GM12878 (cell line): Measurements from ENCODE around the gene STOML2. TPM values are rescaled to one million over a fixed set of nuclear protein-coding genes. Genes with fewer than 3 reads are reported as not detected.

Experiments used
- ATAC-seq: fragments of 200-7000 bp; cut with Tn5 transposase; 3 replicates; pipeline ENCODE4 v1.9.1; 2020; ENCODE audit warnings: mild to moderate bottlenecking, moderate library complexity
- BruUV-seq: library from RNA; stranded (reverse); fragments of 400-500 nt; replicated peaks from 2 replicates; lab custom pipeline; 2021; lab: Mats Ljungman, UMichigan
- CTCF ChIA-PET: fragments of 300-600 bp; sonication (Branson Sonifier 250); formaldehyde crosslinking; extraction: SDS; loops from one replicate; lab custom pipeline; 2021; ENCODE audit warnings: inconsistent platforms; lab: Yijun Ruan, JAX
- POLR2A ChIA-PET: fragments of 350-600 bp; formaldehyde crosslinking; extraction: SDS; loops from one replicate; lab custom pipeline; 2021; ENCODE audit warnings: inconsistent platforms; lab: Charles Lee
- RAD21 ChIA-PET: fragments of 300-600 bp; sonication (Branson Sonifier 250); formaldehyde crosslinking; loops from one replicate; lab custom pipeline; 2023; ENCODE audit warnings: antibody characterized with exemption; ENCODE audit not compliant: unreplicated experiment; lab: Charles Lee
- SMC1A ChIA-PET: fragments of 300-600 bp; sonication (Branson Sonifier 250); formaldehyde crosslinking; loops from one replicate; lab custom pipeline; 2023; ENCODE audit not compliant: unreplicated experiment, uncharacterized antibody; lab: Charles Lee
- DNase-seq: peaks from one replicate; pipeline ENCODE4 v3.0.0-alpha.2; 2011; ENCODE audit warnings: low read depth, low spot score
- FAIRE-seq: peaks from 3 replicates; lab custom pipeline; 2011; peaks lifted over from hg19 to GRCh38; lab: Jason Lieb, UNC
- H2AFZ ChIP-seq: 2 replicates; pipeline ENCODE4 v1.6.0; 2011; ENCODE audit warnings: low read depth, low read length, control low read depth; ENCODE audit not compliant: control insufficient read depth
- H3K27ac ChIP-seq: 2 replicates; pipeline ENCODE4 v1.5.1; 2011; ENCODE audit warnings: control low read depth; ENCODE audit not compliant: control insufficient read depth, insufficient read depth
- H3K27me3 ChIP-seq, 2 experiments: replicated peaks in 1 of 2; 2 replicates each; pipeline versions ENCODE4 v1.6.0 to v1.6.1; 2011; ENCODE audit warnings: low read length in 1 of 2; ENCODE audit not compliant: control insufficient read depth in 2 of 2, insufficient read depth in 2 of 2
- H3K36me3 ChIP-seq, 2 experiments: 2 replicates each; pipeline ENCODE4 v1.5.1; 2011; ENCODE audit warnings: low read length in 1 of 2; ENCODE audit not compliant: control insufficient read depth in 2 of 2, insufficient read depth in 2 of 2
- H3K4me1 ChIP-seq: 2 replicates; pipeline ENCODE4 v1.6.1; 2011; ENCODE audit warnings: mild to moderate bottlenecking, low read length, moderate library complexity, mixed read lengths; ENCODE audit not compliant: control insufficient read depth, insufficient read depth
- H3K4me2 ChIP-seq: 2 replicates; pipeline ENCODE4 v1.6.0; 2011; ENCODE audit warnings: control low read depth; ENCODE audit not compliant: control insufficient read depth, insufficient read depth
- H3K4me3 ChIP-seq: fragments of 200-600 bp; sonication (generic); 2 replicates; pipeline ENCODE4 v1.5.1; 2016
- H3K79me2 ChIP-seq: 2 replicates; pipeline ENCODE4 v1.6.0; 2011; ENCODE audit warnings: low read length; ENCODE audit not compliant: control insufficient read depth, insufficient read depth
- H3K9ac ChIP-seq: 2 replicates; pipeline ENCODE4 v1.8.0; 2011; ENCODE audit warnings: low read length, control low read depth, mixed read lengths; ENCODE audit not compliant: control insufficient read depth, insufficient read depth
- H3K9me3 ChIP-seq: replicated peaks from 3 replicates; pipeline ENCODE4 v1.5.1; 2011; ENCODE audit warnings: mild to moderate bottlenecking, low read length; ENCODE audit not compliant: control insufficient read depth, insufficient read depth
- H4K20me1 ChIP-seq: 2 replicates; pipeline ENCODE4 v1.6.0; 2011; ENCODE audit not compliant: control insufficient read depth, insufficient read depth
- BRCA1 ChIP-seq: IDR thresholded peaks from 2 replicates; pipeline ENCODE4 v1.6.1; 2011; ENCODE audit warnings: low read depth, low read length, improper control_type of control experiment
- FOXK2 ChIP-seq: fragments of 450-650 bp; IDR thresholded peaks from 2 replicates; pipeline ENCODE4 v1.6.1; 2017; ENCODE audit warnings: mild to moderate bottlenecking, moderate library complexity
- MTA2 ChIP-seq: fragments of 450-650 bp; IDR thresholded peaks from 2 replicates; pipeline ENCODE4 v1.6.1; 2016; ENCODE audit warnings: low read depth, mild to moderate bottlenecking, moderate library complexity
- NR2F1 ChIP-seq: fragments of 450-650 bp; conservative IDR thresholded peaks from 2 replicates; pipeline ENCODE4 v1.6.1; 2017; ENCODE audit warnings: mild to moderate bottlenecking
- RAD21 ChIP-seq: IDR thresholded peaks from 2 replicates; pipeline ENCODE4 v1.6.1; 2011; ENCODE audit warnings: mild to moderate bottlenecking, low read depth, low read length, moderate library complexity; ENCODE audit not compliant: insufficient read depth
- RAD51 ChIP-seq: fragments of 450-650 bp; IDR thresholded peaks from 2 replicates; pipeline ENCODE4 v1.6.1; 2016; ENCODE audit warnings: moderate library complexity, mild to moderate bottlenecking, inconsistent platforms
- RCOR1 ChIP-seq: conservative IDR thresholded peaks from 2 replicates; pipeline ENCODE4 v1.6.1; 2012; ENCODE audit warnings: low read depth, low read length, improper control_type of control experiment
- SMARCA5 ChIP-seq: fragments of 450-650 bp; IDR thresholded peaks from 2 replicates; pipeline ENCODE4 v1.6.1; 2017; ENCODE audit warnings: mild to moderate bottlenecking
- TAF1 ChIP-seq: IDR thresholded peaks from 2 replicates; pipeline ENCODE4 v1.6.1; 2011; ENCODE audit warnings: mild to moderate bottlenecking, low read depth, low read length, borderline replicate concordance
- WGBS: methylation state at CpG from one replicate; pipeline ENCODE4 v1.1.6; 2016; ENCODE audit warnings: low lambda C conversion rate; ENCODE audit not compliant: insufficient replicate concordance, insufficient coverage; ENCODE audit errors: missing lambda C conversion rate; 5-methylcytosine and 5-hydroxymethylcytosine counted together
- in situ Hi-C: fragments of 300-500 bp; cut with MboI; formaldehyde crosslinking; loops from 9 replicates; pipeline ENCODE4 v1.14.3; 2018; ENCODE audit warnings: mixed read lengths
- intact Hi-C: fragments of 100-400 bp; cut with micrococcal nuclease; formaldehyde crosslinking; loops from one replicate; pipeline ENCODE4 v1.14.2; 2022; ENCODE audit not compliant: unreplicated experiment
- polyA plus RNA-seq, 11 experiments: library from polyadenylated mRNA; depleted of rRNA in 4 of 11; unstranded in 6 of 11; stranded (reverse) in 5 of 11; fragments of >200 nt; fragmentation: Nextera tagmentation in 4 of 11; fragmentation: Illumina TruSeq in 1 of 11; extraction: Ambion mirVana in 4 of 11; extraction: Trizol in 1 of 11; gene quantifications; 1 replicate in 1 of 11; 2 replicates in 10 of 11; pipeline versions ENCODE4 v1.2.1 to v1.2.3, GENCODE V29; 2011 to 2016; ENCODE audit warnings: inconsistent platforms in 2 of 11, missing spikeins in 2 of 11, low read depth in 1 of 11
- total RNA-seq, 4 experiments: library from RNA; depleted of rRNA in 3 of 4; stranded (reverse); fragments of >200 nt in 3 of 4; fragmentation: Illumina TruSeq in 1 of 4; extraction: Trizol in 1 of 4; gene quantifications; 2 replicates each; pipeline versions ENCODE4 v1.2.1 to v1.2.3, GENCODE V29; 2013 to 2021
- TF ChIP-seq, protein P1 (sequence below): fragments of 450-650 bp; IDR thresholded peaks from 2 replicates; pipeline ENCODE4 v1.6.1; 2017; ENCODE audit warnings: mild to moderate bottlenecking
- TF ChIP-seq, protein P2 (sequence below): fragments of 450-650 bp; IDR thresholded peaks from 2 replicates; pipeline ENCODE4 v1.6.1; 2017; ENCODE audit warnings: mild to moderate bottlenecking, moderate library complexity
- TF ChIP-seq, protein P3 (sequence below): fragments of 450-650 bp; formaldehyde crosslinking; IDR thresholded peaks from 2 replicates; pipeline ENCODE4 v1.4.0; 2022; ENCODE audit warnings: mild to moderate bottlenecking, moderate library complexity

STOML2 gene
- total and polyA plus RNA-seq, 10 of the 15 experiments (the other 5 are each of a cell fraction or from before 2014, with no cell fraction given): 112 to 284 (median 207) TPM

DNA sequence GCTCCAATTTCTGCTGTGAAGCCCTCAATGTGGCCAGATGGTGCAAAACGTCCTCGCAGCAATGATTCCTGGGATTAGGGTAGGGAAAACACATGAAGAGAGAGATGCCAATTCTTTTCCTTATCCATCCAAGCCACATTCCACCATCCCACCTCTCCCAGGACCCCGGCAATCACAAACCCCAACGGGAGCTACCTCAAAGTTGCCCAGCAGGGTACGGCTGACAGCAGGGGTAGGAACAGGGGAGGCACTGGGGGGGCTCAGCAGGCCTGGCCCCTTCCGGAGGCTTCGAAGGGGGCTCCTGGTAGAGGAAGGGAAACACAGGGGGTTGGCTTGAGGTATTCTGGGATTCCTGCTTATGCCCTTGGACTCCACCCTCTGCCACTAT is 3.4 kb upstream of the STOML2 start:
- 78% methylated on average over 7 of the region's 7 CpGs for WGBS
- Histone ChIP-seq H3K79me2 (peaks cover 14% of the 10 kb centered on the region), H3K4me1 (peaks cover 8% of the 10 kb centered on the region), H3K27ac (no peak overlapping the region), H3K9ac (no peak overlapping the region), H3K36me3 (peaks cover 2 to 4% of the 10 kb centered on the region in 2 experiments; a peak in 3 of 4 replicates), H2AFZ (no peak overlapping the region), H3K4me3 (no peak overlapping the region), H3K4me2 (no peak overlapping the region), H4K20me1 (no peaks in the 10 kb centered on the region), H3K9me3 (no peaks in the 10 kb centered on the region), H3K27me3 (no peaks in the 10 kb centered on the region)
- POLR2A ChIA-PET: no interaction called here
- CTCF ChIA-PET: interaction anchor here (0.6 to 1.5 kb wide), 2 partner anchors 9 to 10 kb away, joined by 3 to 5 read pairs; partner anchors contain the start of gene ATOSB
- no peak for DNase-seq
- BruUV-seq: no TSS peak
- ATAC-seq: no peak
- in situ Hi-C loops (loop anchor here (10.0 kb wide), 2 partner anchors 628 to 708 kb away; partner anchors contain the start of genes CREB3, HINT2, SPAG8 and TLN1), intact Hi-C loops (no loop called here)
- no peak for FAIRE-seq
- RAD21 ChIA-PET: no interaction called here
- SMC1A ChIA-PET: interaction anchor here (0.5 to 1.5 kb wide), 3 partner anchors 9 to 112 kb away, joined by 3 to 4 read pairs (median 3); partner anchors contain the start of genes ATOSB and PIGO
- TF ChIP-seq, protein P1, sequence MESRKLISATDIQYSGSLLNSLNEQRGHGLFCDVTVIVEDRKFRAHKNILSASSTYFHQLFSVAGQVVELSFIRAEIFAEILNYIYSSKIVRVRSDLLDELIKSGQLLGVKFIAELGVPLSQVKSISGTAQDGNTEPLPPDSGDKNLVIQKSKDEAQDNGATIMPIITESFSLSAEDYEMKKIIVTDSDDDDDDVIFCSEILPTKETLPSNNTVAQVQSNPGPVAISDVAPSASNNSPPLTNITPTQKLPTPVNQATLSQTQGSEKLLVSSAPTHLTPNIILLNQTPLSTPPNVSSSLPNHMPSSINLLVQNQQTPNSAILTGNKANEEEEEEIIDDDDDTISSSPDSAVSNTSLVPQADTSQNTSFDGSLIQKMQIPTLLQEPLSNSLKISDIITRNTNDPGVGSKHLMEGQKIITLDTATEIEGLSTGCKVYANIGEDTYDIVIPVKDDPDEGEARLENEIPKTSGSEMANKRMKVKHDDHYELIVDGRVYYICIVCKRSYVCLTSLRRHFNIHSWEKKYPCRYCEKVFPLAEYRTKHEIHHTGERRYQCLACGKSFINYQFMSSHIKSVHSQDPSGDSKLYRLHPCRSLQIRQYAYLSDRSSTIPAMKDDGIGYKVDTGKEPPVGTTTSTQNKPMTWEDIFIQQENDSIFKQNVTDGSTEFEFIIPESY: no peak
- TF ChIP-seq, protein P2, sequence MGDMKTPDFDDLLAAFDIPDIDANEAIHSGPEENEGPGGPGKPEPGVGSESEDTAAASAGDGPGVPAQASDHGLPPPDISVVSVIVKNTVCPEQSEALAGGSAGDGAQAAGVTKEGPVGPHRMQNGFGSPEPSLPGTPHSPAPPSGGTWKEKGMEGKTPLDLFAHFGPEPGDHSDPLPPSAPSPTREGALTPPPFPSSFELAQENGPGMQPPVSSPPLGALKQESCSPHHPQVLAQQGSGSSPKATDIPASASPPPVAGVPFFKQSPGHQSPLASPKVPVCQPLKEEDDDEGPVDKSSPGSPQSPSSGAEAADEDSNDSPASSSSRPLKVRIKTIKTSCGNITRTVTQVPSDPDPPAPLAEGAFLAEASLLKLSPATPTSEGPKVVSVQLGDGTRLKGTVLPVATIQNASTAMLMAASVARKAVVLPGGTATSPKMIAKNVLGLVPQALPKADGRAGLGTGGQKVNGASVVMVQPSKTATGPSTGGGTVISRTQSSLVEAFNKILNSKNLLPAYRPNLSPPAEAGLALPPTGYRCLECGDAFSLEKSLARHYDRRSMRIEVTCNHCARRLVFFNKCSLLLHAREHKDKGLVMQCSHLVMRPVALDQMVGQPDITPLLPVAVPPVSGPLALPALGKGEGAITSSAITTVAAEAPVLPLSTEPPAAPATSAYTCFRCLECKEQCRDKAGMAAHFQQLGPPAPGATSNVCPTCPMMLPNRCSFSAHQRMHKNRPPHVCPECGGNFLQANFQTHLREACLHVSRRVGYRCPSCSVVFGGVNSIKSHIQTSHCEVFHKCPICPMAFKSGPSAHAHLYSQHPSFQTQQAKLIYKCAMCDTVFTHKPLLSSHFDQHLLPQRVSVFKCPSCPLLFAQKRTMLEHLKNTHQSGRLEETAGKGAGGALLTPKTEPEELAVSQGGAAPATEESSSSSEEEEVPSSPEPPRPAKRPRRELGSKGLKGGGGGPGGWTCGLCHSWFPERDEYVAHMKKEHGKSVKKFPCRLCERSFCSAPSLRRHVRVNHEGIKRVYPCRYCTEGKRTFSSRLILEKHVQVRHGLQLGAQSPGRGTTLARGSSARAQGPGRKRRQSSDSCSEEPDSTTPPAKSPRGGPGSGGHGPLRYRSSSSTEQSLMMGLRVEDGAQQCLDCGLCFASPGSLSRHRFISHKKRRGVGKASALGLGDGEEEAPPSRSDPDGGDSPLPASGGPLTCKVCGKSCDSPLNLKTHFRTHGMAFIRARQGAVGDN: no peak
- TF ChIP-seq RAD51 (no peak), NR2F1 (no peak), RAD21 (no peak), SMARCA5 (no peak), MTA2 (no peak), BRCA1 (no peak), FOXK2 (no peak), RCOR1 (no peak), TAF1 (no peak)
- TF ChIP-seq, protein P3, sequence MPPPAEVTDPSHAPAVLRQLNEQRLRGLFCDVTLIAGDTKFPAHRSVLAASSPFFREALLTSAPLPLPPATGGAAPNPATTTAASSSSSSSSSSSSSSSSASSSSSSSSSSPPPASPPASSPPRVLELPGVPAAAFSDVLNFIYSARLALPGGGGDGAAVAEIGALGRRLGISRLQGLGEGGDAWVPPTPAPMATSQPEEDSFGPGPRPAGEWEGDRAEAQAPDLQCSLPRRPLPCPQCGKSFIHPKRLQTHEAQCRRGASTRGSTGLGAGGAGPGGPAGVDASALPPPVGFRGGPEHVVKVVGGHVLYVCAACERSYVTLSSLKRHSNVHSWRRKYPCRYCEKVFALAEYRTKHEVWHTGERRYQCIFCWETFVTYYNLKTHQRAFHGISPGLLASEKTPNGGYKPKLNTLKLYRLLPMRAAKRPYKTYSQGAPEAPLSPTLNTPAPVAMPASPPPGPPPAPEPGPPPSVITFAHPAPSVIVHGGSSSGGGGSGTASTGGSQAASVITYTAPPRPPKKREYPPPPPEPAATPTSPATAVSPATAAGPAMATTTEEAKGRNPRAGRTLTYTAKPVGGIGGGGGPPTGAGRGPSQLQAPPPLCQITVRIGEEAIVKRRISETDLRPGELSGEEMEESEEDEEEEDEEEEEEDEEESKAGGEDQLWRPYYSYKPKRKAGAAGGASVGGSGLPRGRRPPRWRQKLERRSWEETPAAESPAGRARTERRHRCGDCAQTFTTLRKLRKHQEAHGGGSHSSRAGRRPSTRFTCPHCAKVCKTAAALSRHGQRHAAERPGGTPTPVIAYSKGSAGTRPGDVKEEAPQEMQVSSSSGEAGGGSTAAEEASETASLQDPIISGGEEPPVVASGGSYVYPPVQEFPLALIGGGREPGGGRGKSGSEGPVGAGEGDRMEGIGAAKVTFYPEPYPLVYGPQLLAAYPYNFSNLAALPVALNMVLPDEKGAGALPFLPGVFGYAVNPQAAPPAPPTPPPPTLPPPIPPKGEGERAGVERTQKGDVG (CRISPR knock-in tag): no peak
